HG02970 (cell line): ENCODE results near the gene MEIKIN.
"Not testable (repeated sequence)": the region's sequence is repeated elsewhere in the genome, so short reads cannot be mapped to it uniquely, and the experiment has no call there.

Experiments
- ATAC-seq: cut with Tn5 transposase; IDR thresholded peaks from one replicate; pipeline ENCODE4 v1.9.1; 2021; ENCODE audit warnings: mild to moderate bottlenecking, moderate library complexity, moderate number of reproducible peaks; ENCODE audit not compliant: unreplicated experiment, low FRiP score

The MEIKIN gene

DNA sequence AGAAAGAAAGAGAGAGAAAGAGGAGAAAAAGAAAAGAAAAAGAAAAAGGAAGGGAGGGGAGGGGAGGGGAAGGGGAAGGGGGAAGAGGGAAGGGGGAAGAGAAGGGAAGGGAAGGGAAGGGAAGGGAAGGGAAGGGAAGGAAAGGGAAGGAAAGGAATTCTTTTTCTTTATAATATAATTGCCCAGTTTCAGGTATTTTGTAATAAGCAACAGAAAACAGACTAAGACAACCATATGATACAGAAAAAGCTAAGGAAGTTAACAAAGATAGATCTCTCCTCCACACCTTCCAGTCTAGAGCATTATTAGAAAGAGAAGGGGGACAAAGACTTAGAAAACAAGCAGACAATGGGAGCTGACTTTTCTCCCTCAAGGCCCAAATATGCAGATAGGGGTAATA is 31.0 kb downstream of the MEIKIN start:
- no peak for ATAC-seq

DNA sequence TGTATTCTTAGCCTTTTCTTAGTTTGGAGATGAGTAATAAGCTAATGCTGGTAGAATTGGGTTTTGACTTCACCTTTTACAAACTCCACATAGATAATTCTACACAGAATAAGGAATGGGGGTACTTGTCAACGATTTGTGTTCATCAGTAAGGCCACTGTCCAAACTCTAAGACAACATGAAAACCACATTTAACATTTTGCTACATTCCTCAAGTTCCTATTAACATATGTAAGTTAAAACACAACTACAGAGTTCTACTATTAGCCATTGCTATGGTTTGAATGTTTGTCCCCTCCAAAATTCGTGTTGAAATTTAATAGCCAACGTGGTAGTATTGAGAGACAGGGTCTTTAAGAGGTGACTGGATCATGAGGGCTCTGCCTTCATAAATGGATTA is 31.9 kb downstream of the MEIKIN start:
- no peak for ATAC-seq

DNA sequence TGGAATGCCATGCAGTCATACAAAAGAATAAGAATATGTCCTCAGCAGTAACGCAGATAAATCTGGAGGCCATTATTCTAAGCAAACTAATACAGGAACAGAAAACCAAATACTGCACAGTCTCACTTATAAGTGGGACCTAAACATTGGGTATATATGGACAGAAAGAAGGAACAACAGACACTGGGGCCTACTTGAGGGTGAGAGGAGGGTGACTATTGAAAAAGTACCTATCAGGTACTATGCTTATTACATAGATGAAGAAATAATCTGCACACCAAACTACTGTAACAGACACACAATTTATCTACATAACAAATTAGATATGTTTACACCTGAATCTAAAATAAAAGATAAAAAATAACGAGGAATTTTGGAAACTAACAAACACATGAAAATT is 38.8 kb downstream of the MEIKIN start:
- ATAC-seq = no peak

DNA sequence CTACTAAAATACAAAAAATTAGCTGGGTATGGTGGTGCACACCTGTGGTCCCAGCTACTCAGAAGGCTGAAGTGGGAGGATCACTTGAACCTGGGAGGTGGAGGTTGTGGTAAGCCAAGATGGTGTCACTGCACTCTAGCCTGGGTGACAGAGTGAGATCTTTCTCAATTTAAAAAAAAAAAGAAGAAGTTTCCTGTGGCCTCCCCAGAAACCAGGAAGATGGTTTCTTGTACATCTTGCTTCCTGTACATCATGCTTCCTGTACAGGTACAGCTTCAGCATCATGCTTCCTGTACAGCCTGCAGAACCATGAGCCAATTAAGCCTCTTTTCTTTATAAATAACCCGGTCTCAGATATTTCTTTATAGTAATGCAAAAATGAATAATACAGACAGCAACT is 43.2 kb downstream of the MEIKIN start:
- not testable (repeated sequence) for ATAC-seq

DNA sequence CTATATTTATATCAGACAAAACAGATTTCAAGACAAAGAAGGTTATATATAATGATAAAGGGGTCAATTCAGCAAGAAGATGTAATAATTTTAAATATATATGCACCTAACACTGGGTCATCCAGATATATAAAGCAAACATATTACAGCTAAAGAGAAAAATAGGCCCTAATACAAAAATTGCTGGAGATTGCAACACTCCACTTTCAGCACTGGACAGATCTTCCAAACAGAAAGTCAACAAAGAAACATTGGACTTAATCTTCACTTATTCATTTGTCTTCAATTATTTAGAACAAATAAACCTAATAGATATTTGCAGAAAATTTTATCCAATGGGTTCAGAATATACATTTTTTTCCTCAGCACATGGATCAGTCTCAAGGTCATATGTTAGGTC is 45.8 kb downstream of the MEIKIN start:
- ATAC-seq = no peak

DNA sequence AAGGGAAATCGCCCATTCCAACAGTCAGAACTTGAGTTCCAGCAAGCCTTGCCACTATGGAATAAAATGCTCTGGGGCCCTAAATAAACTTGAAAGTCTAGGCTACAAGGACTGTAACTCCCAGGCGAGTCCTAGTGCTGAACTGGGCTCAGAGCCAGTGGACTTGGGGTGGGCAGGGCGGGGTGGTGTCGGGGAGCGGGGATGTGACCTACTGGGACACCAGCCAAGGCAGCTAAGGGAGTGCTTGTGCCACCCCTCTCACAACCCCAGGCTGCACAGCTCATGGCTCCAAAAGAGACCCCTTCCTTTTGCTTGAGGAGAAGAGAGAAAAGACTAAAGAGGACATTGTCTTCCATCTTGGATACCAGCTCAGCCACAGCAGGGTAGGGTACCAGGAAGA is 61.5 kb downstream of the MEIKIN start:
- no peak for ATAC-seq

DNA sequence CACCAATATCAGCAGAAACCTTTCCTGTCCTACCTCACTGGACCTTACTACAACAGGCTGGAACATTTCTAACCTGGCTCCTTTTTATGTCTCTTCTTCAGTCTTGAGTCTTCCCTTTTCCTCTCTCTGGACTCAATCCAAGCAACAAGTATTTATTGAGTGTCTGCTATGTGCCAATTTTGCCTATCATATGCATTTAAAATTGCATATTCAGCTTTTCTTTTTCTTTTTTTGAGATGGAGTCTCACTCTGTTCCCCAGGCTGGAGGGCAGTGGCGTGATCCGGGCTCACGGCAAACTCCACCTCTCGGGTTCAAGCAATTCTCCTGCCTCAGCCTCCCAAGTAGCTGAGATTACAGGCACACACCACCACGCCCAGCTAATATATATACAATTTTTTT is 65.8 kb downstream of the MEIKIN start:
- ATAC-seq = no peak

DNA sequence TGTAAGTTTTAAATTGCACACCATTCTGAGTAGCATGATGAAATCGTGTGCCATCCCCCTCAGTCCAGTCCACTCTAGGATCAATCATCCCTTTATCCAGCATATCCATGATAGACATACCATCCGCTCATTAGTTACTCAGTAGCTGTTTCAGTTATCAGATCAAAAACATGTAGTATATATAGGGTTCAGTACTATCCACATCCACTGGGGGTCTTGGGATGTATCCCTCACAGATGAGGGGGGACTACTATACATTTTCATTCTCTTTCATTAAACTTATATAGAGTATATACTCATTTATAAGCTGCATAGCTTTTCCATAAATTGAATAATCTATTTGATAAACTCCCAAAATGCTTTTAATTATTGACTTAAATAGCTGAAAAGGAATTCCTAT is 67.6 kb downstream of the MEIKIN start:
- no peak for ATAC-seq

DNA sequence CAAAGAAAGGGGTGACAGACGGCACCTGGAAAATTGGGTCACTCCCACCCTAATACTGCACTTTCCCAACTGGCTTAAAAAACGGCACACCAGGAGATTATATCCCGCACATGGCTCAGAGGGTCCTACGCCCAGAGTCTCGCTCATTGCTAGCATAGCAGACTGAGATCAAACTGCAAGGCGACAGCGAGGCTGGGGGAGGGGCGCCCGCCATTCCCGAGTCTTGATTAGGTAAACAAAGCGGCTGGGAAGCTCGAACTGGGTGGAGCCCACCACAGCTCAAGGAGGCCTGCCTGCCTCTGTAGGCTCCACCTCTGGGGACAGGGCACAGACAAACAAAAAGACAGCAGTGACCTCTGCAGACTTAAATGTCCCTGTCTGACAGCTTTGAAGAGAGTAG is 74.2 kb downstream of the MEIKIN start:
- not testable (repeated sequence) for ATAC-seq

DNA sequence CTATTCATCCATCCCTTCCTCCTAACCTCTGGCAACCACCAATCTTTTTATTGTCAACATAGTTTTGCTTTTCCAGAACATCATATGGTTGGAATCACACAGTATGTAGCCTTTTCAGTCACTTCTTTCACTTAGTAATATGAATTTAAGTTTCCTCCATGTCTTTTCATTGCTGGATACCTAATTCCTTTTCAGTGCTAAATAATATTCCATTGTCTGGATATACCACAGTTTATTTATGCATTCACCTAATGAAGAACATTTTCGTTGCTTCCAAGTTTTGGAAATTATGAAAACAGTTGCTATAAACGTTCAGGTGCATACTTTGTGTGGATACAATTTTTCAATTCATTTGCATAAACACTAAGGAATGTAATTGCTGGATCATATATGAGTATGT is 77.9 kb downstream of the MEIKIN start:
- ATAC-seq = no peak

DNA sequence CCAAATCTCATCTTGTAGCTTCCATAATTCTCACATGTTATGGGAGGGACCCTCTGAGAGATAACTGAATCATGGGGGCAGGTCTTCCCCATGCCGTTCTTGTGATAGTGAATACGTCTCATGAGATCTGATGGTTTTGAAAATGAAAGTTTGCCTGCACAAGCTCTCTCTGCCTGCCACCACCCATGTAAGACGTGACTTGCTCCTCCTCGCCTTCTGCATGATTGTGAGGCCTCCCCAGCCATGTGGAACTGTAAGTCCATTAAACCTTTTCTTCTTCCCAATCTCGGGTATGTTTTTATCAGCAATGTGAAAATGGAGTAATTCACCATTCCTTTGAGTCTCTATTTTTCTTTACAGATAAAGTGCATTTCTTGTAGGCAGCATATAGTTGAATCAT is 81.8 kb downstream of the MEIKIN start:
- no peak for ATAC-seq

DNA sequence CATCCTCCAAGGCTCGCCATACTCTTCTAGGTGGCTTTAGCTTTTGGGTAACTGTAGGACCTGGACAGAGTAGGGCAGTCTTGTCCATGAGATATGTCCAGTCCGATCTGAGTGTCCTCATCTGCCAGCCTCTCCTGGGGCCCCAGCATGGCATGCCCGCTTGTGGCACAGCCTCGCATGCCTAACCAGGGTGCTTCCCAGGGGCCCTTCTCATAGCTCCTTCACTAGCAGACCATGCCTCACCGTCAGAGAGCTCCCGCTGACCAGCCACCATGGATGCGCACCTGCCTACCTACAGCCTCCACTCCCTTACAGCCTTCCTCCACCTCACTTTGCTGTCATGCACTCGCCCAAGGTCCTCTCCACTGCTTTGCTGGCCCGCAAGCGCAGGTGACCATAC is 88.1 kb downstream of the MEIKIN start:
- no peak for ATAC-seq

DNA sequence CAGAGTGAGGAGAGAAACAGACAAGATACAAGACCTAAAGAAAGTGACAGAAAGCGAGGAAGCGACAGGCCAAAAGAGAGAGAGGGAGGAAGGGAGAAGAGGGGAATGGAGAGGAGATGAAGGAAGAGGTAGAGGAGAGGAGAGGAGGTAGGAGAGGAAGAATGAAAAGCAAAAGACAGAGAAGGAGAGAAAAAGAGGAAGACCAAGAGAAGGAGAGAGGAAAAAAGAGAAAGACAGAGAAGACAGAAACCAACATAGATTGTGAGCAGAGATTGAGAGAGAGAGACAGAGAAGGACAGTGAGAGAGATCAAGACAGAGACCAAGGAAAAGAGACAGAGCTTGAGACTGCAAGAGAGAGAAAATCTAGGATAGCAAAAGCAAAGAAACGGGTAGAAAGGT is 90.0 kb downstream of the MEIKIN start:
- ATAC-seq = no peak

DNA sequence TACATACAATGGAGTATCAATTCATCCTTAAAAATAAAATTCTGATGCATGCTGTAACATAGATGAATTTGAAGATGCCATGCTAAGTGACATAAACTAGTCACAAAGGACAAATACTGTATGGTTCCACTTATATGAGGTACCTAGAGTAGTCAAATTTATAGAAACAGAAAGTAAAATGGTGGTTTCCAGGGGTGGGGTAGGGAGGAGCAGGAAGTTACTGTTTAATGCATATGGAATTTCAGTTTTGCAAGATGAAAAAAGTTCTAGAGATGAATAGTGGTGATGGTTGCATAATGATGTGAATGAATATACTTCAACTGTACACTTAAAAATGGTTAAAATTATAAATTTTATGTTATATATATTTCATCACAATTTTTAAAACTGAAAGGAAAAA is 91.3 kb downstream of the MEIKIN start:
- peak; percentile 63 for ATAC-seq

DNA sequence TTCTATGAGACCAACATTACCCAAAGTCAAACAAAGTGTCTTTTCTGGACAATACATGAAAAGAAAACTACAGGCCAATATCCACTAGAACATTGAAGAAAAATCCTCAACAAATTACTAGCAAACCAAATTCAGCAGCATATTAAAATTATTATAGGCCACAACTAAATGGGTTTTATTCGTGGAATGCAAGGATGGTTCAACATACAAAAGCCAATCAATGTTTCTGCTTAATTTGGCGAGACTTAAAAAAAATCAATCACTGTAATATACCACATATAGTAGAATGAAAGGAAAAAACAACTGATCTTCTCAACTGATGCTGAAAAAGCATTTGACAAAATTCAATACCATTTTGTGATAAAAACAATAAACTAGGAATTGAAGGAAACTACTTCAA is 96.8 kb downstream of the MEIKIN start:
- no peak for ATAC-seq

DNA sequence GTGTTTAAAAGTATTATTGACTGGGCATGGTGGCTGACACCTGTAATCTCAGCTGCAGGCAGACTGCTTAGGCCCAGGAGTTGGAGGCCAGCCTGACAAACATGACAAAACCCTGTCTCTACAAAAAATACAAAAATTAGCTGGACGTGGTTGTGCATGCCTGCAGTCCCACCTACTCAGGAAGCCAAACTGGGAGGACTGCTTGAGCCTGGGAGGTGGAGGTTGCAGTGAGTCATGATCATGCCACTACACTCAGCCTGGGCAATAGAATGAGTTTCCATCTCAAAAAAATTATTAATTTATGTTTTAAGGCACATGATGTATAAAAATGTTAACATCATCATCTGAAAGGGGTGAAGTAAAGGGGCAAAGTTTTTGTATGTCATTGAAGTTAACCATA is 98.9 kb downstream of the MEIKIN start:
- ATAC-seq = no peak

DNA sequence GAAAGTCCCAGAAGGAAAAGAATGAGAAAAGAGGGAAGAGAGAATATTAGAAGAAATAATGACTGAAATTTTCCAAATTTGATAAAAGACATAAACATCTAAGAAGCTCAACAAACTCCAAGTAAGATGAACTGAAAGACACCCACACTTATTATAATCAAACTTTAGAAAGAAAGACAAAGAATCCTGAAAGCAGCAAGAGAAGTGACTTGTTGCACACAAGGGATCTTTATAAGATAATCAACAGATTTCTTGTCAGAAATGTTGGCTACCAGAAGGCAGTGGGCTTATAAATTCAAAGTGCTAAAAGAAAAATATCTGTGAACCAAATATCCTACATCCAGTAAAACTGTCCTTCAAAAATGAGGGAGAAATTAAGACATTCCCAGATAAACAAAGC is 99.6 kb downstream of the MEIKIN start:
- ATAC-seq = no peak

DNA sequence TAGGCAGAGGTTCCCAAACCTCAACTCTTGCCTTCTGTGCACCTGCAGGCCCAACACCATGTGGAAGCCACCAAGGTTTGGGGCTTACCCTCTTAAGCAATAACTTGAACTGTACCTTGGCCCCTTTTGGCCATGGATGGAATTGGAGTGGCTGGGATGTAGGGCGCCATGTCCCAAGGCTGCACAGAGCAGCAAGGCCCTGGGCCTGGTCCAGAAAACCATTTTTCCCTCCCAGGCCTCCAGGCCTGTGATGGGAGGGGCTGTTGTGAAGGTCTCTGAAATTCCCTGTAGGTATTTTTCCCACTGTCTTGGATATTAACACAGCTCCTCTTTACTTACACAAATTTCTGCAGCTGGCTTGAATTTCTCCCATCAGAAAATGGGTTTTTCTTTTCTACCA is 102.5 kb downstream of the MEIKIN start:
- not testable (repeated sequence) for ATAC-seq

DNA sequence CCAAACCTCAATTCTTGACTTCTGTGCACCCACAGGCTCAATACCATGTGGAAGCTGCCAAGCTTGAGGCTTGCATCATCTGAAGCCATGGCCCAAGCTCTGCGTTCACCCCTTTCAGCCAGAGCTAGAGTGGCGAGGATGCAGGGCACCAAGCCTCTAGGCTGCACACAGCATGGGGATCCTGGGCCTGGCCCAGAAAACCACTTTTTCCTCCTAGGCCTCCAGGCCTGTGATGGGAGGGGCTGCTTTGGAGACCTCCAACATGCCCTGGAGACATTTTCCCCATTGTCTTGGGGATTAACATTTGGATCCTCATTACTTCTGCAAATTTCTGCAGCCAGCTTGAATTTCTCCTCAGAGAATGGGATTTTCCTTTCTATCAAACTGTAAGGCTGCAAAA is 112.8 kb downstream of the MEIKIN start:
- ATAC-seq = not testable (repeated sequence)

DNA sequence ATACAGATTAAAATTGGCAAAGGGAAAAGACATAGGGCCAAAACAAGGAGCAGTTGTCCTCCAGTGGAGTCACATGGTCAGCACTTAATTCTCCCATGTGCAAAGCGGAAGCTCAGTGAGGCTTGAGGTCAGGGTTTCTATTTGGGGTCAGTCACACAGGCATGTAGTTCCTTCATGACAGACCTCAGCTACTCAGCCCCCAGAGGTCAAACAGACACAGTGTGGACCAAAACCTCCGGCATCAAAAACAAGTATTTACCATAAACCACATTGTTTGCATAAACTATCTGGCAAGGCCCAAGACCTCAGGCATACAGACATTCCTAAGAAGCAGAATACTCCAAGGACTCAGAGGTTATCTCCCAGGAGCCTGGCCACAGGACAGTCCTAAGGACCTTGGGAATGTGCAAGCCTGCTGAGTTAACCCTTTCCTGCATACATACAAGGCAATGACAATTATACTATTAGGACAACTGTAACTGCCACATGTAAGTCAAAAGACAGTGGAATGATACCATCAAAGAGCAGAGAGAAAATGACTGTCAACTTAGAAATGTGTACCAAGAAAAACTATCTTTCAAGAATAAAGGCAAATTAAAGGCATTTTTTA is 120.0 kb downstream of the MEIKIN start:
- no peak for ATAC-seq

DNA sequence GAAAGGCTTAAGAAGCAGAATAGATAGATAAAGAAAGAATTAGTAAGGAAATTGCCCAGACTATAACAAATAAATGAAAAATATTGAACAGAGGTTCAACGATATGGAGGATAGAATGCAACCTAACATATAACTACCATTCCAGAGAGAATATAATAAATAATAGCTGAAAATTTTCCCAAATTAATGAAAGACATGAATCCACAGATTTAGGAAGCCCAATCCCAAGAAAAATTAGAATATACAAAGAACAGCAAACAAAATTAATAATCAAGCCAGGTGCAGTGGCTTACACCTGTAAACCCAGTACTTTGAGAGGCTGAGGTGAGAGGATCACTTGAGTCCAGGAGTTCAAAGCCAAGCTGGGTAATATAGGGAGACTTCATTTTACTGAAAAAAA is 120.8 kb downstream of the MEIKIN start:
- no peak for ATAC-seq

DNA sequence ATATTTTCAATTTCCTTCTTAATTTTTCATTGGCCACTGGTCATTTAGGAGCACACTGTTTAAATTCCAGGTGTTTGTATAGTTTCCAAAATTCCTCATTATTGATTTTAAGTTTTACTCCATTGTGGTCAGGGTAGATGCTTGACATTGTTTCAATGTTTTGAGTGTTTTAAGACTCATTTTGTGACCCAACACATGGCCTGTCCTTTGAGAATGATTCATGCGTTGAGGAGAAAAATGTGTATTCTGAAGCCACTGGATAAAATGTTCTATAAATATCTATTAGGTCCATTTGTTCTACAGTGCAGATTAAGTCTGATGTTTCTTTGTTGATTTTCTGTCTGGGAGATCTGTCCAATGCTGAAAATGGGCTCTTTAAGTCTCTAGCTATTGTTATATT is 124.2 kb downstream of the MEIKIN start:
- no peak for ATAC-seq
